HG03196 (cell line): ENCODE results near the gene IL22.
"Not testable (repeated sequence)": the region's sequence is repeated elsewhere in the genome, so short reads cannot be mapped to it uniquely, and the experiment has no call there.

Source experiments
- ATAC-seq: cut with Tn5 transposase; IDR thresholded peaks from one replicate; pipeline ENCODE4 v1.9.1; 2021; ENCODE audit not compliant: unreplicated experiment

The IL22 gene

DNA sequence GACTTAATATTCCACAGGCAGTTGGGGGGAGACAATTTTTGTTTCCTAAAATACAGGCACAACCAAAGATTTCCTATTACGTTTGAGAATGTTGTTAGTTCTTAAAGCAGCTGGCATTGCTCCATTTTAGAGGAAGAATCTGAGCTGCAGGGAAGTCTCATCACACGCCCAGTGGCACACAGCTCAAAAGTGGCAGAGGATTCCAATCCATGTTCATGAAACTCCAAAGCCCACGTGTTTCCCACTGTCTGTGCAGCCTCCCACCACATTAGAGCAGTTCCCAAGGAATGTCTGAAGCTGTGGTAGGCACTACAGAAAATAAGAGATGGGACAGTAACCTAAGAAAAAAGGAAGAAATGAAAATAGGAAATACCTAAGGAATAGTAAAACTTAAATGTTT lies 21.7 kb downstream of the IL22 start:
- ATAC-seq: no peak

DNA sequence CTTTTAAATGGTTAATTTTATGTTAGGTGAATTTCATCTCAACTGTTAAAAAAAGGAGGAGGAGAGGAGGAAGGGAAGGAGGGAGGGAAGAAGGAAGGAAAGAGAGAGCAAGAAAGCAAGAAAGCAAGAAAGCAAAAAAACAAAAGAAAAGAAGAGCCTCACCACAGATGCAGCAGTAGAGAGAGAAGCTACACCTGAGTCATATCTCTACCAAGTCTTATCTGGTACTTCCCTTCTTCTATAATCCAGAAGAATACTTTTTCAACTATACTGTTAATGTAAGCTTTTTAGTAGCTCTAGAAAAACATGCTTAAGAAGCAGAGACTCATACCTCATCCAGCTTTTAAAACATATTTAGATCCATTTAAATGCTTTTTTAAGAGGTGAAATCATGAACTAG lies 22.2 kb downstream of the IL22 start:
- ATAC-seq: no peak

DNA sequence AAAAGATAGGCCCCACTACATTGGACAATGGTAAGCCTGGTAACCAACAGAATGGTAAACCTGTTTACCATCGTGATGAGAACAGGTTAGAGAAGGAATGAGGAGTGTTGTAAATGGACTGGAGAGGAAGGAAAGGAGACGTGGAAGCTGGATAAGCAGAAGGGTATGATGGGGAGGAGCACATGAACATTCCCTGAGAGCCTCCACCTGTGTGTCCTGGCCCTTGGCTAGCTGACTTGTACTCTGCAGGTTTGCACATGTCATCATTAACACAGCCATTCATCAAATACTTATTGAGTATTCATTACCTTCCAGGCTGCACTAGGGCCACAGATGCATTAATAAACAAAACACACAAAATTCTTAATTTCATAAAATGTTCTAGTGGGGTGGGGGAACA lies 23.4 kb downstream of the IL22 start:
- ATAC-seq: no peak

DNA sequence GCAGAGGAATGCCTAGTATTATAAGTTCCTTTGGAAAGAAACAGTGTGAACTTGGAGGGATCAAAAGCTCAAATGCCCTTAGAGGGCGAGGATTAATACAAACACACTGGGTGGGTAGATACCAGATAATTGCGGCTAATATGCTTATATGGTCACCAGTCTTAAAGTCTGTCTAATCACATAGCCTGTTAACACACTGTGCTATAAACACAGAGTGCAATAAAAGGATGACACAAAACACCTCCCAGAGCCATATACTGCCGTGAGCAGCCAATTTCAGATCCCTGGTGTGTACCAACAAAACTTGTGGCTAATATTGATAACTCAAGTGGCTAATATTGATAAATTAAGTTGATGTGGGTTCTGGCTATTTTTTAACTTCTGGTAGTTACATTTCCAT lies 26.0 kb downstream of the IL22 start:
- no peak for ATAC-seq

DNA sequence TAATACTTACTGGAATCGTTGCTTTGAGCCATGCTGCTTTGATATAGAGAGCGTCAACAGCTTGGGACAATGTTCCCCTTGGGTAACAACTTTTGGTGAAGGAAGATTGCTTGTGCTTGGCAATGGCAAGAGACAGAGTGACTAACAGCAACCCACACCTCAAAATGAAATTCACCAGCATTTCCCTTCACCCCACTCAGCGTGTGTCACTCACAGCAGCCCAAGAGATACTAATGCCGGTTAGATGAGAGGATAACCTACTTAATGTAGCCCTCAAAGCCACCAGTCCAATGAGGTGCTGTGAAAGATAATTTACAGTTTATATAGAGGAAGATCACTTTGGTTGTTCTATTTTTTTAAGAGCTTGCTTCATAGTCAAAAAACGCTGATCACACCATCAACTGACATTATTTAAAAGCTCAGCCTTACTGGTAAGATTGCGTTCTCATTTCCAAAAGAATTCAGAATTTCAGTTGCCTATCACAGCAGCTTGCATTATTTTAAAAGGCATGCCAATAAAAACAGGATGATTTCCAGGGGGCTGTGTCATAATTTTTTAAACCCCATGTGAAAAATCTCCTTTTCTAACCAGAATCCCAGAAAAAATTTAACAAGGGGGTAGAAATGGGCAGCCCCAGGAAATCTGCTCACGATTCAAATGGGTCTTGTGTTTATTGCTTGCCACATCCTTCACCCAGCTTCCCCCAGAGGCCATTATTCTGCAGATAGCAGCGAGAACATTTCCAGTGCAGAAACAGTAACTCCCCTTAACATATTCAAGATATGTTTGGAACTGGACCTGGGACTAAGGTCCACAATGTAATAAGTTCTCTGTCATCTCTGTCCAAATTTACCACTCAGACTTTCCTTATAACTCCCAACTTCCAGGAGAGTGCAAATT lies 27.6 kb downstream of the IL22 start, which contains the start of gene IL26:
Gene IL26, minus strand, starts transcription at position 235 of the 901 bp plus-strand sequence. Its CDS starts 54 bp downstream, at position 181.
- no peak for ATAC-seq

DNA sequence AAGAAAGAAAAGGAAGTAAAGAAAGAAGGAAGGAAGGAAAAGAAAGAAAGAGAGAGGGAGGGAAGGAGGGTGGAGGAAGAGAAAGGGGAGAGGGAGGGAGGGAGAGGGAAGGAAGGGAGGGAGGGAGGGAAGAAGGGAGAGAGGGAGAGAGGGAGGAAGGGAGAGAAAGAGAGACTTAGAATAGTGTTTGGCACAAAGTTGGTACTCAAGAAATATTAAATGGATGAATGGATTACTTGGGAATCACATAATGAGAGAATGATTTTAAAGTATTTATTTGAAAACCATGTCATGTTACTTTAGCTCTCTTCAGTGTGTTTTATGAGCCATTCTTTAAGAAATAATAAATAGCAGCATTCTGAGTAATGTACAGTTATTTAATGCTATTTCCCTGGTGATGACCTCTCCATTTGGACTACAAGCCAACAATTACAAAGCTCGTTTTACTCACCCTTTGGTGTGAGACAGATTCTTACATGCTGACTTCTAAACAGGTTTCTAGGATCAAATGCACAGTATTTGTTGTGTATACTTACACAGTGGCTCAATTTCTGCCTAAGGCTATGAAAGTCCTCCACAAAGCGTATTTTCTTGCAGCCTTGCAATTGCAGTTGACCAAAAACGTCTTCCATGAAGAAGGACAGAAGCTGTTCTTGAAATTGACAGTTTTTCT lies 28.7 kb downstream of the IL22 start:
- ATAC-seq: no peak

DNA sequence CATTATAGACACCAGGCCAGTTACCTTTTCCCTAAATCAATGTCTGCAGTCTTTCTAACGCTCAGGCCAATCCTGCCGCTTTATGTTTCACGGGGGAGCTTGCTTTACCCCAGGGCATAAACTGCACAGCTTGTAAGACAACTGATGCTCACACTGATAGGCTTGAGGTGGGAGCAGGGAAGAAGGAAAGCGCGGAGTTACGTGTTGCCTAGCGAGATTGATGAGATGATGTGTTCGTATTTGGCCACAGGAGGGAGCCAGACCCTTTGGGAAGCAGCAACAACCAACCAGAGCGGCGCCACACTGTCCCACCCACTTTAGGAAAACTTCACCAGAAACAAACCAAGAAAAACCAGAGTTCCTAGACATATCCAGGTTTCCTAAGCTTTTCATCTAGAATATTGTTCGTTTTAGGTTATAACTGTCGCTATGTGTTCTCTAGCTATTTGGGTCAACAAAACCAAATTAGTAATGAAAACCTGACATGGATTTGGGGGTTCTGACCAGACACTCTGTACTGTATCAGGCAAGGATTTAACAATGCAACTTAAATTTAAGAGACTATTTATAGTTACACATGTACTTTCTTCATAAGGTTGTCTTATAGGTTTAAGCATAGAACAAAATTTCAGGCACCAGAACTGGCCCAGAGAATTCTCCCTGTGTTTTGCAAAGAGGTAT lies 30.2 kb downstream of the IL22 start:
- ATAC-seq: peak; percentile 96

DNA sequence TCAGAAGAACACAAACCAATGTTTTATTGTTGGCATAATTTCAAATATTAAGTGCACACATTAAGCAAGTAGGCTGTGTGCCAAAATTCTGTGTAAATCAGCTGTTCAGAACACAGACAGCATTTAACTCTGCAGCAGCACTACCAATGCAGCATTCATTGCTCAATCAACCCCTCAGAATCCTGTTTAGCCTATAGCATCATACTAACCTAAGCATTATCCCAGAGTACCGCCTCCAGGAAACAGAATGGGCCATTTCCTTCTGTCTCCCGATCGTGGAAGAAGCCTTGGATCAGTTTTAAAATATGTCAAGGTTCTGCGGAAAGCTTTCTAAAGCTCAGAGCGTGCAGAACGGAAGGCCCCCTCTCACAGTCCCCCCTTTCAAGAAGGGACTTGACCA lies 31.1 kb downstream of the IL22 start:
- no peak for ATAC-seq

DNA sequence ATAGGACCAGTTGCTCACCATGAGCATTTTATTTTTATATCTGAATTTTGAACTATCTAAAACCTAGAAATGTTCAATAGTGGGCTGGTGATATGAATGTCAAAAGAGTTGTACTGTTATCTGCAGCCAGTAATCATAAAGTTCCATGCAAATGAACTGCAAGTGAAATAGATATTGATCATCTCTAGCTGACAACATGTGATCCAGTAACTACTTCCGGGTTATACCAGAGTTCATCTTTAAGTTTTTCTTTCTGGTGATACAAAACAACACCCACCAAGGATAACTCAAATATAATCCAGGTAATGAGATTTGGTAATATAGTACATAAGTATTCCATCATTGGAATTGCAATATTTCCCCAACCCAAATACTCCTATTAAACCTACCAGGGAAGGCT lies 31.9 kb downstream of the IL22 start:
- no peak for ATAC-seq

DNA sequence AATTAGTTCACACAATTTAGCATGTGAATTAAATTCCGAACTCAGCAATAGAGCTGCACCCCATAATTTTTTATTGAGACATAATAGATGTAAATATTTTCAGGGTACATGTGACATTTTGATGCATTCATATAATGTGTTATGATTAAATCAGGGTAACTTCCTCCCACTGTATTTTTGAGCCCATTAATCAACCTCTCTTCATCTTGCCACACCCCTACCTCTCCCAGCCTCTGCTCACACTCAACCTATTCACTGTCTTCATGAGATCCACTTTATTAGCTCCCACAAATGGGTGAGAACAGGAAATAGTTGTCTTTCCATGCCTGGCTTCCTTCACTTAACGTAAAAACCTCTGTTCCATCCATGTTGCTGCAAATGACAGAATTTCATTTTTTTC lies 42.5 kb downstream of the IL22 start:
- ATAC-seq: no peak

DNA sequence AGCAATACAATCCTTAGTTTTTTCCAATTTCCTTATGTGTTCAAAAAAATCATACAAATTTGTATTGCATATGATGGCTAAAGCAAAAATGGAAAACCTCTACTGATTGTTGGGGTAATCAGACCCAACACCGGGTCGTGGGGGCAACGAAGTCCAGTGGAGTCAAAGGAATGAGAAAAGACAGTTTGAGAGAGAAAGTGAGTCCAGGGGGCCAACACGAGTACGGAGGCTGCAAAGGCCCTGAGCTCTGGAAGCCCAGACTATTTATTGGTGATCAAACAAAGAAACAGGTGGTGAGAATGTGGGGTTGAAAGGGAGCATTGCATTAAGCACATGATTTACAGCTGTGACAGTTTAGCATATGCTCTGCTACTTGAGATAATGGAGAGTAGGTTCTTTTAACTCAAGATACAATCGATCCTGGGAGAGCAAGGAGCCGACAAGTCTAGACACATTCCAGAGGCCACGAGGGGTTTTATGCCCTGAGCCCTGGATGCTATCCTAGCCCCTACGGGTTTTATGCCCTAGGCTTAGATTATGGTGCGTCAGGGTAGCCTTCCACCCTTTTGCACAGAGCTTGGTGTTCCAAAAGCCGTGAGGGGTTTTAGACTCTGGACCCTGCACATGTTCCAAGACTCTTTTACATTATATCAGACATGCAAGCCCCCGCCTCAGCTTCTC lies 44.2 kb downstream of the IL22 start:
- ATAC-seq: not testable (repeated sequence)

DNA sequence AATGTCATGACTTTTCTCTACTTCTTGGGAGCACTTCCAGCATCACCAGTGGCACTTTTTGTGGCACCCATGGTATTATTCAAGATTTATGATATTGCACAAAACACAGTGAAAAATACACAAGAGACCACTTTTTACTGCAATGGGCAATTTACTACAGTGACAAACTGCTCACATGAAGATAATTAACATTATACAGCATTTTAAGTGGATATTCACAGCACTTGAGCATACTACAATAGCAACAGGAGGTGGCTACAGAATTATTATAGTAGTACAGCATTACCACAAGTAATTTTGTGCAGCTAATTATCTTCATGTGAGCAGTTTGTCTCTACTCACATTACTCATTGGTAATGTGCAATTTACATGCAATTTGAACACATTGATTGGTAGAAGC lies 46.1 kb downstream of the IL22 start:
- ATAC-seq: no peak

DNA sequence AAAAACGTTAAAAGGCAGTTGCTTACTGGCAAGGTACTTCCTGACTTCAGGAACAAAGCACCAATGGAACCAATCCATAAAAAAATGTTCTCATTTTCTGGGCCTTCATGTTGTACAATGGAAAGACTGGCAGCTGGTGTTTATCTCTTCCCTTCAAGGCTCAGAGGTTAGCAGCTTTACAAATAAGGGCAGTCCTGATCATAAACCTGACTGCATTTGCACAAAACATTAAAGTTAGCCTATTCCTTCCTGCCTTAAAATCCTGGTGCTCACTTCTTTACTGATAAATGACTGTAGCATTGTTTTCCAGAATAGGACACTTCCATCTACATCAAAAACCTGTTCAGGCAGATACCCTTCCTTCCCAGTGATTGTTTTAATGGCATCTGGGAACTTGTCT lies 47.0 kb downstream of the IL22 start:
- ATAC-seq: no peak

DNA sequence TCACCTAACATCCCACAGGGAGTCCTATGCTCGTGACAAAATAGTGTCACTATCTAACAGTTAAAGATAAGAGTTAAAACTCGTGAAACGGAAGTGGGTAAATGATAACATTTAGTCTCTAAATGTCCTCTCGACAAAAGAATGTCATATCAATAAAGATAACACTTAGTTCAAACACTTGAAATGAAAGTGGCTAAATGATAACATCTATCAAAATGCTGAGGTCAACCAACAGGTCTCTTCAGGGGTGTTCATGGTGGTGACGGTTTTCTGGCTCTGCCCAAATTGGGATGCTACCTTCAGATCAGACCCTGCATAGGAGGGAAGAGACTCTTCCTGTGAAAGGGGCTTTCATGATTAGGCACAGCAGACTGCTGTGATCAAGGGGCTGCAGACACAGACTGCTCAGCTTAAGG lies 49.9 kb downstream of the IL22 start:
- ATAC-seq: no peak

DNA sequence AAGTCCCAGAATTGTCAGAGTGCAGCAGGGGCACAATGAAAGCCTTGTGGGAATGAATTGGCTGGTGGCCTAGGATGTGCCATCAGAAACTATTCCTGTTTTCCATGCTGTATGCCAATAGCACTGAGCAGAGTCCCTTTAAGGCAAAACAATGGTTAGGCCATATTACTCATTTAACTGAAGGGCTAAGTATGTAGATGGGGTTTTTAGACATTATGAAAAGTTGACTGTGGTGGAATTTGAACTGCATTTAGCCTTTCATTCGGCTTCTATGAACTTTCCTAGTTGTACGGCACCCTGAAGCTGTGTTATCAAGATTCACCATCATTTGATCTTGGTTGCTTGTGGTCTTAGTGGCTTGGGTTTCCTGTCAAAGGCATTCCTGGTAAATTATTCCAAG lies 52.5 kb downstream of the IL22 start:
- ATAC-seq: no peak

DNA sequence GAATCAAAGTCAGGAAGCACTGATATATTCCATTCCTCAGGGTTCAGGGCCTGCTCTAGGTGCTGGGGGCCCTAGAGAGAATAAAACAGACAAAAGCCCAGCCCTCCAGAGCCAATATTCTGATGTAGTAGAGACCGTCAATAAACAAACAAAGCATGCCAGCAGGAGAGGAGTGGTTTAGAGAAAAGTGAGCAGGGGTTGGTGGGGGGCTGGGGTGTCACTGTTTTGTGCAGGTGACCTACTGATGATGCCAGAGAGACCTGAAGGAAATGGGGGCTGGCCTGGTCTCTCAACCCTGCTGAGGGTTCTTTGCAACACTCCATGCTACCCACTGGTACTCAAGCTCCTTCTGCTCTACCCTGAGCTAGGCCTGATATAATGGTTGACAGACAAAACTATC lies 54.3 kb downstream of the IL22 start:
- ATAC-seq: no peak

DNA sequence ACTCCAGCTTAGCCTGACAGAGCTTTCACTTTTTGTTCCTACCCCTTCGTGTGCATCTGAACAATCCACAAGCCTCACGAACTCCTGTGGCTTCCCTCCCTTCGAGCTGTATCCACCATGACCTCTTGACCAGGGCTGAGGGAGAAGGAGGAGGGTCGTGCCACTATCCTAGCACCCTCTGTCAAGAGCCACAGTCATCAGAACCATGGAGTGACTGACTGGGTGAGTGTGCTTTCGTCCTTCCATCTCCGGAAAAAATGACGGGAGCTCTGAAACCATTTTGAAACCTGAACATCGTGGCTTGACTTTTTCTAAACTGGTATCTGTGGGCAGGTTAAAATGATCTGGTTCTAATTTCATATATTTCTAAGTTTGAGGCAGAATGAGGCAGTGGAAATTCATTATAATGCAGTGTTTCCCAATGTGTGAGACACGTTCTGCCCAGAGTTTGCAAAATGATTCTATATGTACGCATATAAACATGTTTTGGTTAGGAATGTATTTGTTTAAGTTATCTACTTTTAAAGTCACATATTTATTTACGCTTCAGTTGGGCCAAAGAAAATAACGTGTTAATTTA lies 54.8 kb downstream of the IL22 start:
- ATAC-seq: no peak
